Fibroblast of lung (primary cell): ENCODE measurements around the gene PLXNA2. TPM values are rescaled to one million over a fixed set of nuclear protein-coding genes. Genes with fewer than 3 reads are reported as not detected.

Experiments
- DNase-seq, 2 donors: peaks; one replicate each; pipeline versions ENCODE4 v3.0.0 to v3.0.0-alpha.2; 2010; ENCODE audit warnings: low read depth in 2 of 2
- H2AFZ ChIP-seq: 2 replicates; pipeline ENCODE4 v1.5.1; 2012; ENCODE audit warnings: low read length, control low read depth, inconsistent platforms
- H3K27ac ChIP-seq: 2 replicates; pipeline ENCODE4 v1.5.1; 2011; ENCODE audit warnings: low read length, control low read depth; ENCODE audit not compliant: insufficient read depth
- H3K27me3 ChIP-seq: 2 replicates; pipeline ENCODE4 v1.5.1; 2011; ENCODE audit warnings: mild to moderate bottlenecking, low read length; ENCODE audit not compliant: control insufficient read depth, insufficient read depth
- H3K36me3 ChIP-seq: 2 replicates; pipeline ENCODE4 v1.5.1; 2011; ENCODE audit warnings: low read length; ENCODE audit not compliant: control insufficient read depth, insufficient read depth
- H3K4me1 ChIP-seq: 2 replicates; pipeline ENCODE4 v1.5.1; 2011; ENCODE audit warnings: low read length; ENCODE audit not compliant: control insufficient read depth, insufficient read depth; ENCODE audit errors: extremely low read depth
- H3K4me2 ChIP-seq: 2 replicates; pipeline ENCODE4 v1.5.1; 2011; ENCODE audit warnings: low read length, control low read depth; ENCODE audit not compliant: insufficient read depth; ENCODE audit errors: extremely low read depth
- H3K4me3 ChIP-seq, 4 experiments: fragments of 200-600 bp in 1 of 4; sonication (generic) in 1 of 4; replicated peaks in 1 of 4; 2 replicates each; pipeline ENCODE4 v1.5.1; 2011 to 2016; ENCODE audit warnings: low read length in 4 of 4, low read depth in 3 of 4, mild to moderate bottlenecking in 3 of 4, control low read depth in 2 of 4, inconsistent platforms in 1 of 4, mixed read lengths in 1 of 4; ENCODE audit not compliant: insufficient read depth in 1 of 4; ENCODE audit errors: control extremely low read depth in 1 of 4
- H3K79me2 ChIP-seq: 2 replicates; pipeline ENCODE4 v1.5.1; 2012; ENCODE audit warnings: mild to moderate bottlenecking, low read length, inconsistent platforms; ENCODE audit not compliant: control insufficient read depth, insufficient read depth
- H3K9ac ChIP-seq: 2 replicates; pipeline ENCODE4 v1.5.1; 2011; ENCODE audit warnings: mild to moderate bottlenecking, low read length, control low read depth; ENCODE audit not compliant: insufficient read depth
- H3K9me3 ChIP-seq: 2 replicates; pipeline ENCODE4 v1.5.1; 2012; ENCODE audit warnings: low read depth, low read length; ENCODE audit not compliant: control insufficient read depth, insufficient read depth
- H4K20me1 ChIP-seq: 2 replicates; pipeline ENCODE4 v1.5.1; 2011; ENCODE audit warnings: low read length; ENCODE audit not compliant: control insufficient read depth, insufficient read depth; ENCODE audit errors: extremely low read depth
- CTCF ChIP-seq, 2 donors: IDR thresholded peaks in 1 of 2; conservative IDR thresholded peaks in 1 of 2; 1 replicate in 1 of 2; 2 replicates in 1 of 2; pipeline ENCODE4 v1.5.1; 2011 to 2012; ENCODE audit warnings: low read length in 2 of 2, control low read depth in 1 of 2, inconsistent platforms in 1 of 2, low read depth in 1 of 2, mild to moderate bottlenecking in 1 of 2
- EZH2 ChIP-seq: IDR thresholded peaks from 2 replicates; pipeline ENCODE4 v1.5.1; 2012; ENCODE audit warnings: low read length, control low read depth, mild to moderate bottlenecking; ENCODE audit errors: missing control alignments
- polyA plus RNA-seq, 2 donors: library from polyadenylated mRNA; depleted of rRNA in 1 of 2; stranded (reverse) in 1 of 2; unstranded in 1 of 2; fragments of >200 nt; gene quantifications; 2 replicates each; pipeline ENCODE4 v1.2.1, GENCODE V29; 2011 to 2012; ENCODE audit warnings: missing spikeins in 1 of 2
- total RNA-seq: library from RNA; depleted of rRNA; stranded (reverse); fragments of >200 nt; gene quantifications from 2 replicates; pipeline ENCODE4 v1.2.1, GENCODE V29; 2014

The PLXNA2 gene
- total and polyA plus RNA-seq, 2 donors (not counting 1 experiment from before 2014, with no cell fraction given): 0.43 to 2.0 TPM

DNA sequence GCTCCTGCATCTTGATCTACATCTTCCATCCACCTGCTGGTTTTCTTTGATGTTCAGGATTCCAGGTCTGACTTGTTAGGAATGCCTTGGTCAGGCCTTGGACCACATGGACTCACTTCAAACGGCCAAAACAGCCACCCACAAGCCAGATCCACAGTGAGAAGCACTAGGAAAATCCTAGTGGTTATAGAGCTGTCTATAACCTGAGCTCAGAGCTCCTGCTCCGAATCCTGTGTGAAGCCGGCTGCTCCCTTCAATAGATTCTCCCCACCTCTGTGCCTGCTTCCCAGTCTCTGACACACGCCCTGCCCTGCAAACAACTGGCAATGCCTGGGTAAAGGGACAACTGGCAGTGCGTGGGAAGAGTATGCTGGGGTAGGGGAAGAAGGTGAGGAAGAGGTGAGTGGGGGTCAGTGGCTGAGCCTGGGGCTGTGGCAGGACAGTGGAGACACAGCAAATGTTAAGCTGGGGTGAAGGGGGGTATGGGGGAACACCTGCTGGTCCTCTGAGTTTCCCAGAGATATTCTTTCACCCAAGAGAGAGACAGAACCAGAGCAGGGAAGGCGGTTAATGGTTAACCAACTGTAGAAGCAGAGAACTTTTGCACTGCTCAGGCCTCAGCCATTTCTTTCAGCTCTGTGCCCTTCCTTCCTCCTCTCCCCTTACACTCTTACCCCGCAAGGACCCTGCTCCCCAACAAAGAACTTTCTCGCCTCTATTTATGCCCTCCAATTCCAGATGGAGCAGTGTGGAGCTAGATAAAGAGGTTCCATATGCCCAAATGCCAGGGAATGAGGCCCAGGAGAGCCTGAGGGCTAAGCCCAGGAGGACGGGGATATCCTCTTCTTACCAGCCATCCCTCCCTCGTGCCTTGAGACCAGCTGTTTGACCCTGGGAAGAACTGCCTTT is 4.5 kb downstream of the PLXNA2 start:
- Histone ChIP-seq H3K4me2 (no peak overlapping the region), H3K4me1 (no peaks in the 10 kb centered on the region), H4K20me1 (no peaks in the 10 kb centered on the region), H3K27me3 (peaks cover 4% of the 10 kb centered on the region), H3K36me3 (no peaks in the 10 kb centered on the region), H3K9me3 (no peaks in the 10 kb centered on the region), H3K27ac (no peak overlapping the region), H3K4me3 (no peak overlapping the region), H3K79me2 (no peaks in the 10 kb centered on the region), H3K9ac (no peak overlapping the region), H2AFZ (no peak overlapping the region)
- no peak for TF ChIP-seq EZH2
- TF ChIP-seq CTCF (conservative IDR thresholded peaks at IDR 0.05 in 1 of 2, IDR thresholded peaks at IDR 0.05 in 1 of 2; ENCODE audit: low read depth in 1 of 2, low read length in 2 of 2): no peak
- peak in 1 of 2 donors; percentile 33 for DNase-seq

DNA sequence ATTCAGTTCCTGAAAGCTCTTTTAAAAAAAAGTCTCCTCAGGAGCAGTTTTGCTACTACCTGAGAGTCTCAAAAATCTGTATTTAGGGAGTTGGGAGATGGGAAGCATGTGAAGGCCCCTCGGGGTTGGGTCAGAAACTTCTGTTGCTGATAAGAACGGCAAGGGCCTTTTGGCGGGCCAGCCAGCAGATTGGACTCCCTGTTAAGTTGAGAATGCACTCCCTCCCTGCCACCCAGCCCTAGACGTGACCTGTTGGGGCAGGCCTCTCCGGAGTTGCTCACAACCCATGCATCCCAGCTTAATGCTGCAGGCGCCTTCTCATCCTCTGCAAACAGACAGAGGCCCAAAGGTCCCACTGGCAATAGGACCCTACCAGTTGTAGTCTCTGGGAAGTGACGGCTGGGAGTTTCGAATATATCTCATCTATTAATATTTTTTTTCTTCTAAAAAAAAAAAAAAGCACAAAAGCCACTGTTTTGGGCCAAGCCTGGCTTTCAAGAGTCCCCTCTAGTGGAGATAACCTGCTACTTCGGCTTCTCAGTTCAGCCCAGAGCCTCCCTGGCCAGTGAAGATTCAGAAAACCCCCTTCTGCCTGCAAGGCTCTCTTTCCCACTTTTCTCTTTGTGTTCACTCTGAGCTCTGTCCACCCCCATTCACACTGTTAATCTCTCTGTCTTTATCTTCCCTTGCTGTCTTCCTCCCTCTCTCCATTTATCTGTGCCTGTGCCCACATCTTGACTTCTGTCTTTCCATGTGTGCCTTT is 5.3 kb downstream of the PLXNA2 start:
- Histone ChIP-seq H3K9me3 (no peaks in the 10 kb centered on the region), H4K20me1 (no peaks in the 10 kb centered on the region), H2AFZ (no peak overlapping the region), H3K36me3 (no peaks in the 10 kb centered on the region), H3K4me2 (no peak overlapping the region), H3K27me3 (peaks cover 4% of the 10 kb centered on the region), H3K27ac (no peak overlapping the region), H3K79me2 (no peaks in the 10 kb centered on the region), H3K9ac (no peak overlapping the region), H3K4me1 (no peaks in the 10 kb centered on the region), H3K4me3 (no peak overlapping the region)
- TF ChIP-seq CTCF (conservative IDR thresholded peaks at IDR 0.05 in 1 of 2, IDR thresholded peaks at IDR 0.05 in 1 of 2; ENCODE audit: low read depth in 1 of 2, low read length in 2 of 2) (peak; percentile 86 to 90), EZH2 (no peak)
- peak; percentile 44 to 74 for DNase-seq

- Histone ChIP-seq H3K36me3 (no peaks in the 10 kb centered on the region), H3K4me1 (peaks cover under 1% of the 10 kb centered on the region), H4K20me1 (no peaks in the 10 kb centered on the region), H3K27ac (no peak overlapping the region), H3K4me3 (no peak overlapping the region), H3K9ac (no peak overlapping the region), H3K9me3 (no peaks in the 10 kb centered on the region), H3K27me3 (peaks cover 2% of the 10 kb centered on the region), H3K4me2 (no peak overlapping the region), H2AFZ (no peak overlapping the region), H3K79me2 (no peaks in the 10 kb centered on the region)
- no peak for DNase-seq
- TF ChIP-seq CTCF (conservative IDR thresholded peaks at IDR 0.05 in 1 of 2, IDR thresholded peaks at IDR 0.05 in 1 of 2; ENCODE audit: low read depth in 1 of 2, low read length in 2 of 2): no peak
- TF ChIP-seq EZH2: no peak
These were observed 6.9 kb downstream of the PLXNA2 start for GRCh38 chr1:208237241-208237640.
